Keratinocyte (primary cell): ENCODE measurements around the gene ARMC9.

Source experiments
- CTCF ChIP-seq, 3 experiments: IDR thresholded peaks in 1 of 3; conservative IDR thresholded peaks in 1 of 3; optimal IDR thresholded peaks in 1 of 3; 2 replicates in 2 of 3; 3 replicates in 1 of 3; pipeline versions ENCODE3 to v1.5.1; 2011; ENCODE audit warnings: low read length in 3 of 3, mild to moderate bottlenecking in 3 of 3, moderate library complexity in 2 of 3, control low read depth in 1 of 3, inconsistent platforms in 1 of 3; ENCODE audit not compliant: insufficient read depth in 2 of 3; ENCODE audit errors: extremely low read depth in 1 of 3
- EZH2 ChIP-seq: IDR thresholded peaks from one replicate; pipeline ENCODE4 v1.6.1; 2012; ENCODE audit warnings: inconsistent platforms, mild to moderate bottlenecking, low read length, moderate library complexity

GRCh38 chr2:231399046-231399852 is 200.8 kb downstream of the ARMC9 start:
- TF ChIP-seq CTCF (optimal IDR thresholded peaks at IDR 0.05 in 1 of 3, IDR thresholded peaks at IDR 0.05 in 1 of 3, conservative IDR thresholded peaks at IDR 0.05 in 1 of 3; ENCODE audit: extremely low read depth in 1 of 3, insufficient read depth in 2 of 3, low read length in 3 of 3) (no peak), EZH2 (no peak)
